ENCODE results near the gene AVPR2.

- TF ChIP-seq CTCF (IDR thresholded peaks at IDR 0.05) (no peak), POLR2A (IDR thresholded peaks at IDR 0.05) (no peak)
Observed at GRCh38 chrX:153907456-153907855, 3.0 kb downstream of the AVPR2 start.

Data from Peyer's patch (tissue), 4 donors.